GM12878 (cell line): ENCODE results near the gene GLTP. TPM values are rescaled to one million over a fixed set of nuclear protein-coding genes. Genes with fewer than 3 reads are reported as not detected.

ENCODE experiments used
- ATAC-seq: fragments of 200-7000 bp; cut with Tn5 transposase; 3 replicates; pipeline ENCODE4 v1.9.1; 2020; ENCODE audit warnings: mild to moderate bottlenecking, moderate library complexity
- BruUV-seq: library from RNA; stranded (reverse); fragments of 400-500 nt; replicated peaks from 2 replicates; lab custom pipeline; 2021; lab: Mats Ljungman, UMichigan
- CTCF ChIA-PET: fragments of 300-600 bp; sonication (Branson Sonifier 250); formaldehyde crosslinking; extraction: SDS; loops from one replicate; lab custom pipeline; 2021; ENCODE audit warnings: inconsistent platforms; lab: Yijun Ruan, JAX
- POLR2A ChIA-PET: fragments of 350-600 bp; formaldehyde crosslinking; extraction: SDS; loops from one replicate; lab custom pipeline; 2021; ENCODE audit warnings: inconsistent platforms; lab: Charles Lee
- RAD21 ChIA-PET: fragments of 300-600 bp; sonication (Branson Sonifier 250); formaldehyde crosslinking; loops from one replicate; lab custom pipeline; 2023; ENCODE audit warnings: antibody characterized with exemption; ENCODE audit not compliant: unreplicated experiment; lab: Charles Lee
- SMC1A ChIA-PET: fragments of 300-600 bp; sonication (Branson Sonifier 250); formaldehyde crosslinking; loops from one replicate; lab custom pipeline; 2023; ENCODE audit not compliant: unreplicated experiment, uncharacterized antibody; lab: Charles Lee
- DNase-seq: peaks from one replicate; pipeline ENCODE4 v3.0.0-alpha.2; 2011; ENCODE audit warnings: low read depth, low spot score
- FAIRE-seq: peaks from 3 replicates; lab custom pipeline; 2011; peaks lifted over from hg19 to GRCh38; lab: Jason Lieb, UNC
- H2AFZ ChIP-seq: 2 replicates; pipeline ENCODE4 v1.6.0; 2011; ENCODE audit warnings: low read depth, low read length, control low read depth; ENCODE audit not compliant: control insufficient read depth
- H3K27ac ChIP-seq: 2 replicates; pipeline ENCODE4 v1.5.1; 2011; ENCODE audit warnings: control low read depth; ENCODE audit not compliant: control insufficient read depth, insufficient read depth
- H3K27me3 ChIP-seq, 2 experiments: replicated peaks in 1 of 2; 2 replicates each; pipeline versions ENCODE4 v1.6.0 to v1.6.1; 2011; ENCODE audit warnings: low read length in 1 of 2; ENCODE audit not compliant: control insufficient read depth in 2 of 2, insufficient read depth in 2 of 2
- H3K36me3 ChIP-seq, 2 experiments: 2 replicates each; pipeline ENCODE4 v1.5.1; 2011; ENCODE audit warnings: low read length in 1 of 2; ENCODE audit not compliant: control insufficient read depth in 2 of 2, insufficient read depth in 2 of 2
- H3K4me1 ChIP-seq: 2 replicates; pipeline ENCODE4 v1.6.1; 2011; ENCODE audit warnings: mild to moderate bottlenecking, low read length, moderate library complexity, mixed read lengths; ENCODE audit not compliant: control insufficient read depth, insufficient read depth
- H3K4me2 ChIP-seq: 2 replicates; pipeline ENCODE4 v1.6.0; 2011; ENCODE audit warnings: control low read depth; ENCODE audit not compliant: control insufficient read depth, insufficient read depth
- H3K4me3 ChIP-seq: fragments of 200-600 bp; sonication (generic); 2 replicates; pipeline ENCODE4 v1.5.1; 2016
- H3K79me2 ChIP-seq: 2 replicates; pipeline ENCODE4 v1.6.0; 2011; ENCODE audit warnings: low read length; ENCODE audit not compliant: control insufficient read depth, insufficient read depth
- H3K9ac ChIP-seq: 2 replicates; pipeline ENCODE4 v1.8.0; 2011; ENCODE audit warnings: low read length, control low read depth, mixed read lengths; ENCODE audit not compliant: control insufficient read depth, insufficient read depth
- H3K9me3 ChIP-seq: replicated peaks from 3 replicates; pipeline ENCODE4 v1.5.1; 2011; ENCODE audit warnings: mild to moderate bottlenecking, low read length; ENCODE audit not compliant: control insufficient read depth, insufficient read depth
- H4K20me1 ChIP-seq: 2 replicates; pipeline ENCODE4 v1.6.0; 2011; ENCODE audit not compliant: control insufficient read depth, insufficient read depth
- ASH2L ChIP-seq: fragments of 300-600, 200-600 bp; sonication (generic); IDR thresholded peaks from 2 replicates; pipeline ENCODE4 v1.6.1; 2017; ENCODE audit warnings: low read depth, mild to moderate bottlenecking, borderline replicate concordance
- ATF3 ChIP-seq: IDR thresholded peaks from 2 replicates; pipeline ENCODE4 v1.6.1; 2011; ENCODE audit warnings: low read depth, mild to moderate bottlenecking, low read length, moderate library complexity, borderline replicate concordance; ENCODE audit errors: extremely low read depth
- BCLAF1 ChIP-seq: fragments of 450-650 bp; IDR thresholded peaks from 2 replicates; pipeline ENCODE4 v1.6.1; 2017; ENCODE audit warnings: antibody characterized with exemption, mild to moderate bottlenecking, moderate library complexity
- FOXM1 ChIP-seq: IDR thresholded peaks from 2 replicates; pipeline ENCODE4 v1.6.1; 2012; ENCODE audit warnings: low read depth, mild to moderate bottlenecking, inconsistent platforms, low read length, moderate library complexity
- HDGF ChIP-seq: fragments of 450-650 bp; IDR thresholded peaks from 2 replicates; pipeline ENCODE4 v1.6.1; 2016; ENCODE audit warnings: antibody characterized with exemption
- IRF4 ChIP-seq: IDR thresholded peaks from 2 replicates; pipeline ENCODE4 v1.6.1; 2011; ENCODE audit warnings: low read depth, low read length
- NFYA ChIP-seq: IDR thresholded peaks from 2 replicates; pipeline ENCODE4 v1.6.1; 2011; ENCODE audit warnings: low read depth, mild to moderate bottlenecking, low read length, improper control_type of control experiment, borderline replicate concordance
- POLR2AphosphoS2 ChIP-seq: IDR thresholded peaks from 2 replicates; pipeline ENCODE4 v1.6.1; 2011; ENCODE audit warnings: low read depth, mild to moderate bottlenecking, low read length, improper control_type of control experiment, moderate library complexity
- RAD21 ChIP-seq: IDR thresholded peaks from 2 replicates; pipeline ENCODE4 v1.6.1; 2011; ENCODE audit warnings: mild to moderate bottlenecking, low read depth, low read length, moderate library complexity; ENCODE audit not compliant: insufficient read depth
- RFX5 ChIP-seq: IDR thresholded peaks from 2 replicates; pipeline ENCODE4 v1.6.1; 2011; ENCODE audit warnings: low read depth, low read length, improper control_type of control experiment
- YY1 ChIP-seq: IDR thresholded peaks from 2 replicates; pipeline ENCODE4 v1.6.1; 2011; ENCODE audit warnings: low read depth, mild to moderate bottlenecking, low read length
- WGBS: methylation state at CpG from one replicate; pipeline ENCODE4 v1.1.6; 2016; ENCODE audit warnings: low lambda C conversion rate; ENCODE audit not compliant: insufficient replicate concordance, insufficient coverage; ENCODE audit errors: missing lambda C conversion rate; 5-methylcytosine and 5-hydroxymethylcytosine counted together
- in situ Hi-C: fragments of 300-500 bp; cut with MboI; formaldehyde crosslinking; loops from 9 replicates; pipeline ENCODE4 v1.14.3; 2018; ENCODE audit warnings: mixed read lengths
- intact Hi-C: fragments of 100-400 bp; cut with micrococcal nuclease; formaldehyde crosslinking; loops from one replicate; pipeline ENCODE4 v1.14.2; 2022; ENCODE audit not compliant: unreplicated experiment
- polyA plus RNA-seq, 11 experiments: library from polyadenylated mRNA; depleted of rRNA in 4 of 11; unstranded in 6 of 11; stranded (reverse) in 5 of 11; fragments of >200 nt; fragmentation: Nextera tagmentation in 4 of 11; fragmentation: Illumina TruSeq in 1 of 11; extraction: Ambion mirVana in 4 of 11; extraction: Trizol in 1 of 11; gene quantifications; 1 replicate in 1 of 11; 2 replicates in 10 of 11; pipeline versions ENCODE4 v1.2.1 to v1.2.3, GENCODE V29; 2011 to 2016; ENCODE audit warnings: inconsistent platforms in 2 of 11, missing spikeins in 2 of 11, low read depth in 1 of 11
- total RNA-seq, 4 experiments: library from RNA; depleted of rRNA in 3 of 4; stranded (reverse); fragments of >200 nt in 3 of 4; fragmentation: Illumina TruSeq in 1 of 4; extraction: Trizol in 1 of 4; gene quantifications; 2 replicates each; pipeline versions ENCODE4 v1.2.1 to v1.2.3, GENCODE V29; 2013 to 2021

GLTP gene
- total and polyA plus RNA-seq, 10 of the 15 experiments (the other 5 are each of a cell fraction or from before 2014, with no cell fraction given): 16.8 to 44.0 (median 25.3) TPM

GRCh38 chr12:109807954-109808643 is 72.2 kb downstream of the GLTP start:
- CTCF ChIA-PET: interaction anchor here (6.1 kb wide), 1 partner anchor 36 kb away, joined by 139 read pairs; no protein-coding TSS in a partner anchor

GRCh38 chr12:109804820-109805761 is 75.2 kb downstream of the GLTP start:
- Histone ChIP-seq H3K79me2 (no peaks in the 10 kb centered on the region), H3K27ac (no peak overlapping the region), H3K4me3 (no peak overlapping the region), H4K20me1 (no peaks in the 10 kb centered on the region), H3K36me3 (no peaks in the 10 kb centered on the region), H3K9ac (no peak overlapping the region), H3K9me3 (no peaks in the 10 kb centered on the region), H2AFZ (no peak overlapping the region), H3K27me3 (no peaks in the 10 kb centered on the region), H3K4me1 (no peaks in the 10 kb centered on the region), H3K4me2 (no peak overlapping the region)
- WGBS: 23% methylated on average over 12 of the region's 12 CpGs
- ATAC-seq: peak; percentile 91
- ChIA-PET CTCF (interaction anchor here (0.8 to 6.1 kb wide), 14 partner anchors 21 to 312 kb away, joined by 3 to 139 read pairs (median 4); no protein-coding TSS in a partner anchor), POLR2A (interaction anchor here (0.8 kb wide), 1 partner anchor 26 kb away, joined by 4 read pairs; no protein-coding TSS in a partner anchor), RAD21 (interaction anchor here (1.0 to 2.8 kb wide), 4 partner anchors 38 to 48 kb away, joined by 3 to 12 read pairs (median 6); no protein-coding TSS in a partner anchor), SMC1A (interaction anchor here (0.8 to 4.6 kb wide), 6 partner anchors 38 to 91 kb away, joined by 3 to 40 read pairs (median 4); no protein-coding TSS in a partner anchor)
- DNase-seq: no peak
- intact Hi-C loops (loop anchor here (1.0 kb wide), 2 partner anchors 40 to 75 kb away; partner anchors contain the start of gene GLTP), in situ Hi-C loops (loop anchor here (5.0 kb wide), 1 partner anchor 72 kb away; no protein-coding TSS in a partner anchor)
- FAIRE-seq: peak; percentile 74
- no TSS peak for BruUV-seq
- peak; percentile 82 for TF ChIP-seq RAD21
- TF ChIP-seq RFX5: no peak
- TF ChIP-seq POLR2AphosphoS2: no peak
- TF ChIP-seq FOXM1: no peak
- no peak for TF ChIP-seq BCLAF1
- peak; percentile 42; the same call in 1 of the 2 replicates for TF ChIP-seq YY1
- no peak for TF ChIP-seq ATF3
- no peak for TF ChIP-seq NFYA

More at GRCh38 chr12:109807954-109808643, 72.2 kb downstream of the GLTP start:
- Histone ChIP-seq H3K9me3 (no peaks in the 10 kb centered on the region), H3K4me2 (no peak overlapping the region), H3K36me3 (no peaks in the 10 kb centered on the region), H3K9ac (no peak overlapping the region), H2AFZ (no peak overlapping the region), H3K4me1 (no peaks in the 10 kb centered on the region), H3K4me3 (no peak overlapping the region), H3K27ac (no peak overlapping the region)
- ATAC-seq (no peak), FAIRE-seq (no peak)
- 43% methylated on average over 11 of the region's 12 CpGs for WGBS
- intact Hi-C loops (no loop called here), in situ Hi-C loops (no loop called here)
- RAD21 ChIA-PET: interaction anchor here (2.2 kb wide), 1 partner anchor 37 kb away, joined by 7 read pairs; no protein-coding TSS in a partner anchor
- TF ChIP-seq IRF4 (no peak), ASH2L (no peak), RAD21 (no peak), HDGF (no peak)
- TF ChIP-seq, all 136 proteins: peak for 0
- no peak for DNase-seq
- Histone ChIP-seq H3K79me2 (no peaks in the 10 kb centered on the region), H4K20me1 (no peaks in the 10 kb centered on the region), H3K27me3 (no peaks in the 10 kb centered on the region)
- POLR2A ChIA-PET: no interaction called here
- no TSS peak for BruUV-seq
- SMC1A ChIA-PET: interaction anchor here (1.5 kb wide), 1 partner anchor 39 kb away, joined by 3 read pairs; no protein-coding TSS in a partner anchor
